ENCODE data around the gene FAIM2. TPM values are rescaled to one million over a fixed set of nuclear protein-coding genes. Genes with fewer than 3 reads are reported as not detected.

Gene FAIM2
- polyA plus RNA-seq, 2 of the 4 experiments (the other 2 are of a cell fraction), result 0.23 TPM; not detected in 1

DNA sequence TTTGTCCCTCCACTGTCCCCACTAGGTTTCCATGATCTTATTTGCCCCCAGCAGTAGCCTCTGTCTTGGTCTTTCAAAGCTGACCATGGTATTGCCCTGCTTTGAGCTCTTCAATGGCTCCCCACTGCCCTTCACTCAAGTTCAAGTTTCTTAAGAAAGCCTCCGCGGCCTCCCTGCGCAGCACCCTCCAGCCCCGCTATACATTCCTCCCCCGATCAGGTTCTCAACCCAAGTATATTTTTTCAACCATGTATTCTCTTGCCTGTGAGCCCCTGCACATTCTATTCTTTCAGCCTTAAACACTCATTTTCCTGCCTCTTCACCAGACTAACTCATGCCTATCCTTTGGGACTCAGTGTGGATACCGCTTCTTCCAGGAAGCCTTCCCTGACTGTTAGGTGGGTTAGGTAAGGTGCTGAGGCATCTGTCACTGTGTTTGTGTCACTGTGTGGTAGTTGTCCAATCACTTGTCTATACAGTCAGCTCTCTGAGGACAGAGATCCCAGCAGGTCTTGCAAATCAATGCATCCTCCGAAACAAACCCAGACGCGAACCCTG is 4.3 kb downstream of the FAIM2 start:
- FAIRE-seq, result no peak
- 94% methylated on average over 9 of the region's 9 CpGs for WGBS (ENCODE audit: missing lambda C conversion rate)
- H3K9me3 ChIP-seq, result no peaks in the 10 kb centered on the region
- no peak overlapping the region for H3K27ac ChIP-seq
- POLR2A ChIA-PET, result no interaction called here
- no peak overlapping the region for H3K4me2 ChIP-seq
- CTCF ChIA-PET, result interaction anchor here (0.6 to 5.9 kb wide), 4 partner anchors 30 to 68 kb away, joined by 3 to 28 read pairs (median 6); no protein-coding TSS in a partner anchor
- H3K4me1 ChIP-seq, result peaks cover 8% of the 10 kb centered on the region
- H3K4me3 ChIP-seq, result no peak overlapping the region
- DNase-seq (ENCODE audit: low read depth in 1 of 2, low spot score in 1 of 2), result no peak
- TF ChIP-seq ZFP36 (IDR thresholded peaks at IDR 0.05; ENCODE audit: borderline replicate concordance, partially characterized antibody) (peak; percentile 79), CBX8 (IDR thresholded peaks at IDR 0.05) (no peak), FOSL2 (IDR thresholded peaks at IDR 0.05) (no peak), FOSL2 (CRISPR knock-in tag; IDR thresholded peaks at IDR 0.05) (no peak), GATA3 (IDR thresholded peaks at IDR 0.05; ENCODE audit: borderline replicate concordance) (no peak), HEYL (CRISPR knock-in tag; IDR thresholded peaks at IDR 0.05) (no peak), SREBF2 (IDR thresholded peaks at IDR 0.05) (no peak)
- TF ChIP-seq, protein P1, sequence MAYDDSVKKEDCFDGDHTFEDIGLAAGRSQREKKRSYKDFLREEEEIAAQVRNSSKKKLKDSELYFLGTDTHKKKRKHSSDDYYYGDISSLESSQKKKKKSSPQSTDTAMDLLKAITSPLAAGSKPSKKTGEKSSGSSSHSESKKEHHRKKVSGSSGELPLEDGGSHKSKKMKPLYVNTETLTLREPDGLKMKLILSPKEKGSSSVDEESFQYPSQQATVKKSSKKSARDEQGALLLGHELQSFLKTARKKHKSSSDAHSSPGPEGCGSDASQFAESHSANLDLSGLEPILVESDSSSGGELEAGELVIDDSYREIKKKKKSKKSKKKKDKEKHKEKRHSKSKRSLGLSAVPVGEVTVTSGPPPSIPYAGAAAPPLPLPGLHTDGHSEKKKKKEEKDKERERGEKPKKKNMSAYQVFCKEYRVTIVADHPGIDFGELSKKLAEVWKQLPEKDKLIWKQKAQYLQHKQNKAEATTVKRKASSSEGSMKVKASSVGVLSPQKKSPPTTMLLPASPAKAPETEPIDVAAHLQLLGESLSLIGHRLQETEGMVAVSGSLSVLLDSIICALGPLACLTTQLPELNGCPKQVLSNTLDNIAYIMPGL (CRISPR knock-in tag; IDR thresholded peaks at IDR 0.05; ENCODE audit: borderline replicate concordance), result no peak
- TF ChIP-seq, protein P2, sequence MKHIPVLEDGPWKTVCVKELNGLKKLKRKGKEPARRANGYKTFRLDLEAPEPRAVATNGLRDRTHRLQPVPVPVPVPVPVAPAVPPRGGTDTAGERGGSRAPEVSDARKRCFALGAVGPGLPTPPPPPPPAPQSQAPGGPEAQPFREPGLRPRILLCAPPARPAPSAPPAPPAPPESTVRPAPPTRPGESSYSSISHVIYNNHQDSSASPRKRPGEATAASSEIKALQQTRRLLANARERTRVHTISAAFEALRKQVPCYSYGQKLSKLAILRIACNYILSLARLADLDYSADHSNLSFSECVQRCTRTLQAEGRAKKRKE (CRISPR knock-in tag; IDR thresholded peaks at IDR 0.05; ENCODE audit: low read depth), result no peak
- TF ChIP-seq, protein P3, sequence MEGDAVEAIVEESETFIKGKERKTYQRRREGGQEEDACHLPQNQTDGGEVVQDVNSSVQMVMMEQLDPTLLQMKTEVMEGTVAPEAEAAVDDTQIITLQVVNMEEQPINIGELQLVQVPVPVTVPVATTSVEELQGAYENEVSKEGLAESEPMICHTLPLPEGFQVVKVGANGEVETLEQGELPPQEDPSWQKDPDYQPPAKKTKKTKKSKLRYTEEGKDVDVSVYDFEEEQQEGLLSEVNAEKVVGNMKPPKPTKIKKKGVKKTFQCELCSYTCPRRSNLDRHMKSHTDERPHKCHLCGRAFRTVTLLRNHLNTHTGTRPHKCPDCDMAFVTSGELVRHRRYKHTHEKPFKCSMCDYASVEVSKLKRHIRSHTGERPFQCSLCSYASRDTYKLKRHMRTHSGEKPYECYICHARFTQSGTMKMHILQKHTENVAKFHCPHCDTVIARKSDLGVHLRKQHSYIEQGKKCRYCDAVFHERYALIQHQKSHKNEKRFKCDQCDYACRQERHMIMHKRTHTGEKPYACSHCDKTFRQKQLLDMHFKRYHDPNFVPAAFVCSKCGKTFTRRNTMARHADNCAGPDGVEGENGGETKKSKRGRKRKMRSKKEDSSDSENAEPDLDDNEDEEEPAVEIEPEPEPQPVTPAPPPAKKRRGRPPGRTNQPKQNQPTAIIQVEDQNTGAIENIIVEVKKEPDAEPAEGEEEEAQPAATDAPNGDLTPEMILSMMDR (IDR thresholded peaks at IDR 0.05), result no peak
- no peak for ATAC-seq

DNA sequence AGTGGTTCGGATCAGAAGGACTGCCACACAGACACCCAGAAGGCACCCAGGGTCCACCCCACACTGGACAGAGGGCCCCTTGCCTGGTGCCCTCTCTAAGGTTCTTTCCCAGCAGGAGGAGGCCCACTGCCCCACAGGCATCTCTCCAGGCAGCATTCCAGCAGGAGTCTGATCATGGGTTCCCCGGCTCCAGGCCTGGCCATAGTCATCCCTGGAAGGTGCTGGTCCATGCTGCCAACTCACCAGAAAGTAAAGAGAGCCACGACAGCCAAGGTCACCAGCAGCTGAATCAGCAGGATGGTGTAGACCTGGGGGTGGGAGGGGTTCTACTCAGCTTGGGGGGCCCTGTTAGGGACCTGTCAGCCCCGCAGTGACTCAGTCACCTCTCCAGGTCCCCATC is 6.4 kb downstream of the FAIM2 start:
- FAIRE-seq (no peak), DNase-seq (ENCODE audit: low read depth in 1 of 2, low spot score in 1 of 2) (no peak), ATAC-seq (no peak)
- Histone ChIP-seq H3K4me1 (peaks cover 13% of the 10 kb centered on the region), H3K27ac (0 out of 6 replicates have a peak overlapping the region, but pooled peaks of 1 of the 2 experiments have one; percentile 8), H3K4me3 (no peak overlapping the region), H3K9me3 (no peaks in the 10 kb centered on the region), H3K4me2 (no peak overlapping the region)
- ChIA-PET CTCF (interaction anchor here (1.0 to 5.9 kb wide), 4 partner anchors 30 to 156 kb away, joined by 3 to 28 read pairs (median 6); partner anchors contain the start of gene TMBIM6), POLR2A (no interaction called here)
- WGBS (ENCODE audit: missing lambda C conversion rate), result 65% methylated on average over 3 of the region's 4 CpGs
- no peak for TF ChIP-seq CHD4 (IDR thresholded peaks at IDR 0.05; ENCODE audit: borderline replicate concordance)
- no peak for TF ChIP-seq FOSL2 (IDR thresholded peaks at IDR 0.05)
- no peak for TF ChIP-seq FOSL2 (CRISPR knock-in tag; IDR thresholded peaks at IDR 0.05)
- TF ChIP-seq, protein P4, sequence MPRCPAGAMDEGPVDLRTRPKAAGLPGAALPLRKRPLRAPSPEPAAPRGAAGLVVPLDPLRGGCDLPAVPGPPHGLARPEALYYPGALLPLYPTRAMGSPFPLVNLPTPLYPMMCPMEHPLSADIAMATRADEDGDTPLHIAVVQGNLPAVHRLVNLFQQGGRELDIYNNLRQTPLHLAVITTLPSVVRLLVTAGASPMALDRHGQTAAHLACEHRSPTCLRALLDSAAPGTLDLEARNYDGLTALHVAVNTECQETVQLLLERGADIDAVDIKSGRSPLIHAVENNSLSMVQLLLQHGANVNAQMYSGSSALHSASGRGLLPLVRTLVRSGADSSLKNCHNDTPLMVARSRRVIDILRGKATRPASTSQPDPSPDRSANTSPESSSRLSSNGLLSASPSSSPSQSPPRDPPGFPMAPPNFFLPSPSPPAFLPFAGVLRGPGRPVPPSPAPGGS (IDR thresholded peaks at IDR 0.05), result no peak
- no peak for TF ChIP-seq BHLHE40 (IDR thresholded peaks at IDR 0.05; ENCODE audit: low read depth, low read length)
- TF ChIP-seq NPAS2 (CRISPR knock-in tag; IDR thresholded peaks at IDR 0.05; ENCODE audit: borderline replicate concordance), result no peak

DNA sequence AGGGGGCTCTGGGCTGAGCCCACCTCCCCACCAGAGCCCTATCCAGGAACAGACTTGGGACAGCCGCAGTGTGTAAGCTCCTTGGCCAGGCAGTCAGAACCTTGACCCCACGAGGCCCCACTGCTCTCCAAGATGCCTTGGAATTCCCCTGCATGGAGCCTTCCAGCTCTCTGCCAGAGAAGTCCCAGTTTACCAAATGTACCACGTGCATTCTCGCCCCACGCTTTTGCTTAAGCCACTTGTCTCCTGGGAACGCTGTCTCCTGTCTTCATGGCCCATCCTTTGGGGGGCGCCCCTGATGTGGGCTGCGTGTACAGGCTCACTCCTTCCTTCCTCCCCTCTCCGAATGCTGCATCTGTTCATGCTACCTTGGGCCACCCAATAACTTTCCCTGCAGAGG is 7.9 kb downstream of the FAIM2 start:
- peaks cover 13% of the 10 kb centered on the region for H3K4me1 ChIP-seq
- DNase-seq (ENCODE audit: low read depth in 1 of 2, low spot score in 1 of 2) (no peak), FAIRE-seq (no peak), ATAC-seq (no peak)
- no peaks in the 10 kb centered on the region for H3K9me3 ChIP-seq
- peak overlapping the region in 1 of 2 experiments; percentile 68; a peak in 1 of 6 replicates for H3K27ac ChIP-seq
- 78% methylated on average over 9 of the region's 9 CpGs for WGBS (ENCODE audit: missing lambda C conversion rate)
- H3K4me3 ChIP-seq, result no peak overlapping the region
- ChIA-PET CTCF (interaction anchor here (0.6 to 5.9 kb wide), 5 partner anchors 11 to 251 kb away, joined by 3 to 28 read pairs (median 4); no protein-coding TSS in a partner anchor), POLR2A (no interaction called here)
- TF ChIP-seq, protein P3 (IDR thresholded peaks at IDR 0.05), result no peak
- no peak overlapping the region for H3K4me2 ChIP-seq

All from A549 (cell line).